Right lobe of liver (tissue), 6 donors: ENCODE measurements around the gene PABPN1. TPM values are rescaled to one million over a fixed set of nuclear protein-coding genes. Genes with fewer than 3 reads are reported as not detected.
A peak's percentile ranks its signal among the peaks of the same experiment; 100 is the strongest.

Source experiments
- ATAC-seq, 4 donors: fragments of 200-7000 bp; cut with Tn5 transposase; one replicate each; pipeline ENCODE4 v1.9.1; 2020; ENCODE audit warnings: mild to moderate bottlenecking in 4 of 4, moderate library complexity in 4 of 4
- DNase-seq, 3 donors: peaks; one replicate each; pipeline ENCODE4 v3.0.0-alpha.2; 2020
- H3K27ac ChIP-seq, 3 donors: fragments of 200-600 bp; one replicate each; pipeline ENCODE4 v1.8.0; 2022
- H3K27me3 ChIP-seq, 2 donors: fragments of 200-600 bp; one replicate each; pipeline ENCODE4 v1.8.0; 2022
- H3K36me3 ChIP-seq, 4 donors: fragments of 200-600 bp; sonication (generic) in 1 of 4; one replicate each; pipeline versions ENCODE4 v1.5.1 to v1.8.0; 2017 to 2022; ENCODE audit warnings: control low read depth in 1 of 4
- H3K4me1 ChIP-seq, 4 donors: fragments of 200-600 bp; sonication (generic) in 1 of 4; one replicate each; pipeline versions ENCODE4 v1.5.1 to v1.8.0; 2017 to 2022; ENCODE audit warnings: control low read depth in 1 of 4
- H3K4me3 ChIP-seq, 3 donors: fragments of 200-600 bp; one replicate each; pipeline ENCODE4 v1.8.0; 2022
- H3K9me3 ChIP-seq, 4 donors: fragments of 200-600 bp; sonication (generic) in 1 of 4; one replicate each; pipeline versions ENCODE4 v1.5.1 to v1.8.0; 2017 to 2022; ENCODE audit warnings: control low read depth in 1 of 4
- POLR2A ChIP-seq: fragments of 450-650 bp; IDR thresholded peaks from one replicate; pipeline ENCODE4 v1.6.1; 2017; ENCODE audit warnings: antibody characterized with exemption, mild to moderate bottlenecking
- WGBS: methylation state at CpG from one replicate; pipeline ENCODE4 v1.1.6; 2018; ENCODE audit warnings: low coverage, low lambda C conversion rate; ENCODE audit not compliant: insufficient coverage; ENCODE audit errors: missing lambda C conversion rate; 5-methylcytosine and 5-hydroxymethylcytosine counted together
- intact Hi-C, 2 donors: fragments of 100-400 bp; cut with DNase I; formaldehyde crosslinking; loops; one replicate each; pipeline versions ENCODE4 v1.11.2 to v1.14.1; 2022
- total RNA-seq, 6 experiments: library from RNA; depleted of rRNA in 2 of 6; stranded (reverse); fragments of >200 nt in 2 of 6; fragmentation: NEBNext Ultra II Directional in 3 of 6; extraction: Animal tissue kit (Norgen Biotek cat#: 25700) in 3 of 6; gene quantifications; one replicate each; pipeline versions ENCODE4 v1.1.0 to v1.2.4, GENCODE V29; 2016 to 2023
- TF ChIP-seq, protein P1 (sequence below), 4 donors: fragments of 200-600 bp in 3 of 4; fragments of 450-650 bp in 1 of 4; IDR thresholded peaks; one replicate each; pipeline versions ENCODE4 v1.5.1 to v1.8.0; 2016 to 2022; ENCODE audit warnings: antibody characterized with exemption in 4 of 4, mild to moderate bottlenecking in 2 of 4
- donor health status: DM: no; HTN: yes; CAD: no.
- donor health status: DM: no; HTN: no; CAD: no.
- donor health status: DM: no; HTN: no; CAD: no.
- donor health status: DM: no; HTN: yes; CAD: no.
- donor health status: DM: no; HTN: yes; CAD: no.

PABPN1 gene
- total RNA-seq, 6 experiments from 2014 or later, result 23.6 to 95.3 (median 64.6) TPM

- Histone ChIP-seq H3K9me3 (no peaks in the 10 kb centered on the region), H3K4me1 (peaks cover 0 to 14% (median 5%) of the 10 kb centered on the region in 4 donors), H3K4me3 (peak overlapping the region; percentile 67 to 81 (median 79)), H3K27me3 (no peaks in the 10 kb centered on the region), H3K36me3 (peaks cover 0 to 10% (median 0%) of the 10 kb centered on the region in 4 donors), H3K27ac (peak overlapping the region; percentile 94 to 99 (median 98))
- WGBS, result under 1% methylated on average over 26 of the region's 87 CpGs
- ATAC-seq (peak; percentile 74 to 88 (median 82)), DNase-seq (peak; percentile 99)
- intact Hi-C loops, result no loop called here
- TF ChIP-seq, protein P1, sequence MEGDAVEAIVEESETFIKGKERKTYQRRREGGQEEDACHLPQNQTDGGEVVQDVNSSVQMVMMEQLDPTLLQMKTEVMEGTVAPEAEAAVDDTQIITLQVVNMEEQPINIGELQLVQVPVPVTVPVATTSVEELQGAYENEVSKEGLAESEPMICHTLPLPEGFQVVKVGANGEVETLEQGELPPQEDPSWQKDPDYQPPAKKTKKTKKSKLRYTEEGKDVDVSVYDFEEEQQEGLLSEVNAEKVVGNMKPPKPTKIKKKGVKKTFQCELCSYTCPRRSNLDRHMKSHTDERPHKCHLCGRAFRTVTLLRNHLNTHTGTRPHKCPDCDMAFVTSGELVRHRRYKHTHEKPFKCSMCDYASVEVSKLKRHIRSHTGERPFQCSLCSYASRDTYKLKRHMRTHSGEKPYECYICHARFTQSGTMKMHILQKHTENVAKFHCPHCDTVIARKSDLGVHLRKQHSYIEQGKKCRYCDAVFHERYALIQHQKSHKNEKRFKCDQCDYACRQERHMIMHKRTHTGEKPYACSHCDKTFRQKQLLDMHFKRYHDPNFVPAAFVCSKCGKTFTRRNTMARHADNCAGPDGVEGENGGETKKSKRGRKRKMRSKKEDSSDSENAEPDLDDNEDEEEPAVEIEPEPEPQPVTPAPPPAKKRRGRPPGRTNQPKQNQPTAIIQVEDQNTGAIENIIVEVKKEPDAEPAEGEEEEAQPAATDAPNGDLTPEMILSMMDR (IDR thresholded peaks at IDR 0.05), result peak; percentile 77 to 94 (median 82)
- TF ChIP-seq POLR2A, result peak; percentile 33
Observed at GRCh38 chr14:23301288-23301968, 19.8 kb upstream of the PABPN1 start.

DNA sequence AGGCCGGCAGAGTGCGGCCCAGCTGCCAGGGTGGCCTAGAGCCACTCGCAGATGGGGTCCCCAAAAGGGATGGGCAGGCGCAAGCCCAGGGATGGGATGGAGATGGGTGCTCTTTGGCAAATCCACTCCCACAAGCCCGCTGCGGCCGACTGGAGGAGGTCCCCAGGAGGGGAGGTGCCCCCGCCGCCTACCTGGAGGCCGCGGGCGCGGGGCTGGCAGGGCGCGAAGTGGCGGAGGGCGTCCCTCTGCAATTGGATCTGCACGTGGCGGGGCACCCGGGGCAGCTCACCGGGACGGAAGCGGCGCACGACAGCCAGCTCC is 19.3 kb upstream of the PABPN1 start:
- intact Hi-C loops, result no loop called here
- peak; percentile 77 for TF ChIP-seq POLR2A
- TF ChIP-seq, protein P1 (IDR thresholded peaks at IDR 0.05), result no peak
- peak overlapping the region; percentile 67 to 81 (median 79) for H3K4me3 ChIP-seq
- ATAC-seq (peak; percentile 7 to 30 (median 28)), DNase-seq (no peak)
- no peaks in the 10 kb centered on the region for H3K9me3 ChIP-seq
- H3K27me3 ChIP-seq, result no peaks in the 10 kb centered on the region
- WGBS, result 0% methylated on average over 1 of the region's 25 CpGs
- H3K27ac ChIP-seq, result peak overlapping the region; percentile 90 to 99 (median 98)
- H3K4me1 ChIP-seq, result peaks cover 0 to 14% (median 5%) of the 10 kb centered on the region in 4 donors
- peaks cover 0 to 10% (median 0%) of the 10 kb centered on the region in 4 donors for H3K36me3 ChIP-seq

GRCh38 chr14:23302290-23303225 is 18.7 kb upstream of the PABPN1 start, which contains the start of gene PPP1R3E:
Gene PPP1R3E, minus strand, starts transcription at chr14:23302859. Its CDS starts 283 bp downstream, at chr14:23302576.
- no peaks in the 10 kb centered on the region for H3K27me3 ChIP-seq
- WGBS, result 3% methylated on average over 23 of the region's 81 CpGs
- peaks cover 0 to 20% (median 7%) of the 10 kb centered on the region in 4 donors for H3K4me1 ChIP-seq
- peak within 1 kb of the TSS; percentile 90 to 99 (median 98) for H3K27ac ChIP-seq
- peak; percentile 21 to 60 (median 56) for ATAC-seq
- no peaks in the 10 kb centered on the region for H3K9me3 ChIP-seq
- H3K4me3 ChIP-seq, result peak within 1 kb of the TSS; percentile 67 to 81 (median 79)
- peaks cover 0 to 6% (median 0%) of the 10 kb centered on the region in 4 donors for H3K36me3 ChIP-seq
- peak; percentile 79 to 86 (median 82) for DNase-seq
- TF ChIP-seq, protein P1 (IDR thresholded peaks at IDR 0.05), result no peak
- TF ChIP-seq POLR2A, result no peak
- intact Hi-C loops, result no loop called here

GRCh38 chr14:23306412-23307145 is 14.7 kb upstream of the PABPN1 start, which contains the start of gene BCL2L2:
Gene BCL2L2, plus strand, starts transcription at chr14:23306833. Its CDS starts 935 bp downstream, at chr14:23307768.
- intact Hi-C loops, result no loop called here
- DNase-seq (peak; percentile 92 to 94 (median 94)), ATAC-seq (peak; percentile 75 to 82 (median 80))
- Histone ChIP-seq H3K27me3 (no peaks in the 10 kb centered on the region), H3K36me3 (peaks cover 0 to 12% (median 3%) of the 10 kb centered on the region in 4 donors), H3K4me1 (peaks cover 0 to 20% (median 10%) of the 10 kb centered on the region in 4 donors), H3K9me3 (no peaks in the 10 kb centered on the region), H3K4me3 (peak within 1 kb of the TSS; percentile 82 to 87 (median 87)), H3K27ac (peak within 1 kb of the TSS; percentile 69 to 89 (median 88))
- WGBS, result 16% methylated on average over 16 of the region's 24 CpGs
- TF ChIP-seq POLR2A, result peak; percentile 91
- TF ChIP-seq, protein P1 (IDR thresholded peaks at IDR 0.05), result no peak
